OCI-LY3 (cell line): ENCODE measurements around the gene BABAM1.
"Not testable (repeated sequence)": the region's sequence is repeated elsewhere in the genome, so short reads cannot be mapped to it uniquely, and the experiment has no call there.

Experiments
- H2AFZ ChIP-seq: fragments of 200-600, 300-600 bp; shearing (Covaris generic); 2 replicates; pipeline ENCODE4 v1.6.0; 2014; ENCODE audit warnings: antibody characterized with exemption, low read depth, low read length
- H3K27ac ChIP-seq: fragments of 200-600, 300-600 bp; sonication (generic); 2 replicates; pipeline ENCODE4 v1.5.1; 2014; ENCODE audit warnings: mild to moderate bottlenecking, low read length, moderate library complexity, mixed read lengths
- H3K27me3 ChIP-seq: fragments of 200-600, 300-600 bp; sonication (generic); 2 replicates; pipeline ENCODE4 v1.6.1; 2014; ENCODE audit warnings: low read depth, low read length, mixed read lengths
- H3K36me3 ChIP-seq: fragments of 200-600, 300-600 bp; sonication (generic); replicated peaks from 2 replicates; pipeline ENCODE3; 2014; ENCODE audit warnings: low read depth, low read length, mixed read lengths
- H3K4me1 ChIP-seq: fragments of 300-600, 200-600 bp; sonication (generic); 2 replicates; pipeline ENCODE4 v1.6.1; 2014; ENCODE audit warnings: low read length, mixed read lengths
- H3K4me2 ChIP-seq: fragments of 200-600, 300-600 bp; sonication (generic); 2 replicates; pipeline ENCODE4 v1.6.1; 2014; ENCODE audit warnings: low read length, mixed read lengths
- H3K4me3 ChIP-seq: fragments of 300-600, 200-600 bp; sonication (generic); 2 replicates; pipeline ENCODE4 v1.5.1; 2014; ENCODE audit warnings: antibody characterized with exemption, mild to moderate bottlenecking, low read length, moderate library complexity
- H3K79me2 ChIP-seq: fragments of 300-600, 200-600 bp; shearing (Covaris generic); 2 replicates; pipeline ENCODE4 v1.6.1; 2014; ENCODE audit warnings: mild to moderate bottlenecking, low read length, mixed read lengths
- H3K9ac ChIP-seq: fragments of 300-600, 200-600 bp; shearing (Covaris generic); 2 replicates; pipeline ENCODE4 v1.6.0; 2014; ENCODE audit warnings: mild to moderate bottlenecking, low read length, moderate library complexity
- H3K9me3 ChIP-seq: fragments of 200-600, 300-600 bp; shearing (Covaris generic); 2 replicates; pipeline ENCODE4 v1.6.1; 2014; ENCODE audit warnings: low read length, mixed read lengths; ENCODE audit not compliant: insufficient read depth
- H4K20me1 ChIP-seq: fragments of 200-600, 300-600 bp; sonication (generic); 2 replicates; pipeline ENCODE4 v1.6.1; 2016; ENCODE audit warnings: low read length, mixed read lengths; ENCODE audit not compliant: insufficient read depth
- EZH2phosphoT487 ChIP-seq: fragments of 200-600 bp; shearing (Covaris generic); IDR thresholded peaks from 2 replicates; pipeline ENCODE4 v1.6.1; 2018; ENCODE audit warnings: antibody characterized with exemption, mixed run types, low read depth
- TF ChIP-seq, protein P1 (sequence below): fragments of 200-600, 300-600 bp; sonication (generic); IDR thresholded peaks from 2 replicates; pipeline ENCODE4 v1.5.1; 2014; ENCODE audit warnings: antibody characterized with exemption, low read length, low read depth

BABAM1 gene

DNA sequence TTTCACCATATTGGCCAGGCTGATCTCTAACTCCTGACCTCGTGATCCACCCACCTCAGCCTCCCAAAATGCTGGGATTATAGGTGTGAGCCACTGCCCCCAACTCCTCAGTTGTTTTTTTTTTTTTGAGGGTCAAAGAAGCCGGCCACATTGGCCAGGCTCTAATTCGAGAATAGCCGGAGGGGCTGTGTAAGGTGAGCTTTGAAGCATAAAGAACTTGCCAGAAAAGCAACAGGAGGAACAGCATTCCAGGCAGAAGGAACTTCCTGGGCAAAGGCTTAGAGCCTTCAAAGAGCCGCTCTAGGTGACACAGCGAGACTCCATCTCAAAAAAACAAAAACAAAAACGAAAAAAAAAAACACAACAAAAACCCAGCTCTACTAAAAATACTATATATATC lies 1.2 kb upstream of the BABAM1 start:
- no peak overlapping the region for H3K27ac ChIP-seq
- H3K9me3 ChIP-seq = no peaks in the 10 kb centered on the region
- no peak for TF ChIP-seq EZH2phosphoT487
- TF ChIP-seq, protein P1, sequence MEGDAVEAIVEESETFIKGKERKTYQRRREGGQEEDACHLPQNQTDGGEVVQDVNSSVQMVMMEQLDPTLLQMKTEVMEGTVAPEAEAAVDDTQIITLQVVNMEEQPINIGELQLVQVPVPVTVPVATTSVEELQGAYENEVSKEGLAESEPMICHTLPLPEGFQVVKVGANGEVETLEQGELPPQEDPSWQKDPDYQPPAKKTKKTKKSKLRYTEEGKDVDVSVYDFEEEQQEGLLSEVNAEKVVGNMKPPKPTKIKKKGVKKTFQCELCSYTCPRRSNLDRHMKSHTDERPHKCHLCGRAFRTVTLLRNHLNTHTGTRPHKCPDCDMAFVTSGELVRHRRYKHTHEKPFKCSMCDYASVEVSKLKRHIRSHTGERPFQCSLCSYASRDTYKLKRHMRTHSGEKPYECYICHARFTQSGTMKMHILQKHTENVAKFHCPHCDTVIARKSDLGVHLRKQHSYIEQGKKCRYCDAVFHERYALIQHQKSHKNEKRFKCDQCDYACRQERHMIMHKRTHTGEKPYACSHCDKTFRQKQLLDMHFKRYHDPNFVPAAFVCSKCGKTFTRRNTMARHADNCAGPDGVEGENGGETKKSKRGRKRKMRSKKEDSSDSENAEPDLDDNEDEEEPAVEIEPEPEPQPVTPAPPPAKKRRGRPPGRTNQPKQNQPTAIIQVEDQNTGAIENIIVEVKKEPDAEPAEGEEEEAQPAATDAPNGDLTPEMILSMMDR = no peak
- no peaks in the 10 kb centered on the region for H3K27me3 ChIP-seq
- no peak overlapping the region for H2AFZ ChIP-seq
- H3K9ac ChIP-seq = no peak overlapping the region
- peaks cover 17% of the 10 kb centered on the region for H3K79me2 ChIP-seq
- H3K4me2 ChIP-seq = peak overlapping the region; percentile 61
- no peaks in the 10 kb centered on the region for H4K20me1 ChIP-seq
- H3K4me3 ChIP-seq = peak overlapping the region; percentile 70; the same call in 1 of the 2 replicates
- peaks cover 12% of the 10 kb centered on the region for H3K4me1 ChIP-seq
- H3K36me3 ChIP-seq = peaks cover 8% of the 10 kb centered on the region

DNA sequence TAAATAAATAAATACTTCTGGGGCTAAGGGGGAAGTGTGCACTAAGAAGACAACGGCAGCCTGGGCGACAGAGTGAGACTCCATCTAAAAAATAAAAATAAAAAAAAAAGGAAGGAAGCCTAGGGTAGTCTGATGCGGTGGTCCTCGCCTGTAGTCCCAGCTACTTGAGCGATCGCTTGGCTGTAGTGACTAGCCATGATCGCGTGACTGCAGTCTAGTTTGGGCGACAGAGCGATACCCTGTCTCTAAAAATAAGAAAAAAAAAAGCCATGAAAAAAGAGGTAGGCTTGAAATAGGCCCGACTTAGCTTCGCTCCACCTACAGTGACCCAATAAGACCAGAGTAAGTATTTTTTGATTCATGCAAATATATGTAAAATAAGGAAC lies 661 bp upstream of the BABAM1 start:
- Histone ChIP-seq H3K4me1 (peaks cover 11% of the 10 kb centered on the region; the same call in 1 of the 2 replicates), H3K79me2 (peaks cover 17% of the 10 kb centered on the region), H4K20me1 (no peaks in the 10 kb centered on the region), H3K4me2 (peak overlapping the region; percentile 61), H2AFZ (peak overlapping the region; percentile 62; the same call in 1 of the 2 replicates), H3K27me3 (no peaks in the 10 kb centered on the region), H3K4me3 (peak overlapping the region; percentile 70), H3K9ac (peak overlapping the region; percentile 44), H3K36me3 (peaks cover 14% of the 10 kb centered on the region), H3K9me3 (no peaks in the 10 kb centered on the region), H3K27ac (peak overlapping the region; percentile 16; the same call in 1 of the 2 replicates)
- no peak for TF ChIP-seq EZH2phosphoT487
- TF ChIP-seq, protein P1 = no peak

DNA sequence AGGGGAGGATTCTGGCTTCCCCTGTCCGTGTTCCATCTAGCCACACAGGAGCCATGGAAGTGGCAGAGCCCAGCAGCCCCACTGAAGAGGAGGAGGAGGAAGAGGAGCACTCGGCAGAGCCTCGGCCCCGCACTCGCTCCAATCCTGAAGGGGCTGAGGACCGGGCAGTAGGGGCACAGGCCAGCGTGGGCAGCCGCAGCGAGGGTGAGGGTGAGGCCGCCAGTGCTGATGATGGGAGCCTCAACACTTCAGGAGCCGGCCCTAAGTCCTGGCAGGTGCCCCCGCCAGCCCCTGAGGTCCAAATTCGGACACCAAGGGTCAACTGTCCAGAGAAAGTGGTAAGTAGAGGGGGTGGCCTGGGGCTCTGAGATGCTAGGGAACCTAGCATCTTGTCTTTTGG lies 1.5 kb downstream of the BABAM1 start:
- Histone ChIP-seq H3K9me3 (no peaks in the 10 kb centered on the region), H3K4me2 (0 out of 2 replicates have a peak overlapping the region, but pooled peaks have one; percentile 99), H2AFZ (no peak overlapping the region), H3K9ac (no peak overlapping the region), H3K27me3 (no peaks in the 10 kb centered on the region), H3K27ac (no peak overlapping the region), H3K36me3 (peaks cover 17% of the 10 kb centered on the region), H3K4me3 (no peak overlapping the region), H3K79me2 (peaks cover 17% of the 10 kb centered on the region), H3K4me1 (peaks cover 11% of the 10 kb centered on the region; the same call in 1 of the 2 replicates), H4K20me1 (no peaks in the 10 kb centered on the region)
- TF ChIP-seq, protein P1 = no peak
- TF ChIP-seq EZH2phosphoT487 = no peak

DNA sequence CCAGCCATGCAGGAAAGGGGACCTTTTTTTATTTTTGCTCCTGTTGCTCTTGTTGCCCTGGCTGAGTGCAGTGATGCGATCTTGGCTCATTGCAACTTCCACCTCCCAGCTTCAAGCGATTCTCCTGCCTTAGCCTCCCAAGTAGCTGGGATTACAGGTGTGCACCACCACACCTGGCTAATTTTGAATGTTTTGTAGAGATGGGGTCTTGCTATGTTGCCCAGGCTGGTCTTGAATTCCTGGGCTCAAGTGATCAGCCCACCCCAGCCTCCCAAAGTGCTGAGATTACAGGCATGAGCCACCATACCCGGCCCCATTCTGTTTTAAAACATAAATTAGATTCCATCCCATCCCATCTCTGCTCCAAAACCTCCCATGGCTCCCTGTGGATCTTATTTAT lies 7.6 kb downstream of the BABAM1 start:
- H3K9me3 ChIP-seq, H2AFZ ChIP-seq, H3K79me2 ChIP-seq, H3K4me3 ChIP-seq, H3K27me3 ChIP-seq, H3K27ac ChIP-seq, H4K20me1 ChIP-seq, H3K4me1 ChIP-seq, H3K4me2 ChIP-seq, H3K9ac ChIP-seq: not testable (repeated sequence)
- peaks cover 42% of the 10 kb centered on the region for H3K36me3 ChIP-seq
